ENCODE measurements around the gene HAUS7.

Gene HAUS7

DNA sequence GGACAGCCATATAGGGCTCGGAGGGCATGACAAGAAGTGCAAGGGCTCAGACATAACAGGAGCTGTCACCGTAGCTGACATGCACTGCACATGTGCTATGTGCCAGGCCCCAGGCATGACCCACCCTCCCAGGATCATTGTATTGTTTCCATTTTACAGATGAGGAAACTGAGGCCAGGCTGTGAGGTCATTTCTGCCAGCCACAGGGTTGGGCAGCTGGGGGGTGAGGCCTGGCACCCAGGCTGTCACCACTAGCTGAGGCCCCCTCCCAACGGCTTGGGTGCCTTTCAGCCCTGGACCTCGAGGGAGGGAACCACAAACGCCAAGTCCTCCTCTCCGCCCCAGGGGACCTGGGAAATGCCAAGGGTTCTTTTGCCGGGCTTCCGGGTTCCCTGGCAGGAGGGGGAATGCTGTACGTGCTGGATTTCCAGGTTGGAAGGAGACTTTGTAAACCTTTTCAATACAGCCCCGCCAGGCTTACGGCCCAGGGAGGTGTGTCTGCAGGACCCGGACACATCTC, 37.2 kb downstream of the HAUS7 start:
- DNase-seq (ENCODE audit: low spot score): no peak
- ChIA-PET POLR2A (ENCODE audit: low non-redundant PET) (no interaction called here), CTCF (no interaction called here)
- no peak overlapping the region for H3K27ac ChIP-seq
- TF ChIP-seq, protein P1, sequence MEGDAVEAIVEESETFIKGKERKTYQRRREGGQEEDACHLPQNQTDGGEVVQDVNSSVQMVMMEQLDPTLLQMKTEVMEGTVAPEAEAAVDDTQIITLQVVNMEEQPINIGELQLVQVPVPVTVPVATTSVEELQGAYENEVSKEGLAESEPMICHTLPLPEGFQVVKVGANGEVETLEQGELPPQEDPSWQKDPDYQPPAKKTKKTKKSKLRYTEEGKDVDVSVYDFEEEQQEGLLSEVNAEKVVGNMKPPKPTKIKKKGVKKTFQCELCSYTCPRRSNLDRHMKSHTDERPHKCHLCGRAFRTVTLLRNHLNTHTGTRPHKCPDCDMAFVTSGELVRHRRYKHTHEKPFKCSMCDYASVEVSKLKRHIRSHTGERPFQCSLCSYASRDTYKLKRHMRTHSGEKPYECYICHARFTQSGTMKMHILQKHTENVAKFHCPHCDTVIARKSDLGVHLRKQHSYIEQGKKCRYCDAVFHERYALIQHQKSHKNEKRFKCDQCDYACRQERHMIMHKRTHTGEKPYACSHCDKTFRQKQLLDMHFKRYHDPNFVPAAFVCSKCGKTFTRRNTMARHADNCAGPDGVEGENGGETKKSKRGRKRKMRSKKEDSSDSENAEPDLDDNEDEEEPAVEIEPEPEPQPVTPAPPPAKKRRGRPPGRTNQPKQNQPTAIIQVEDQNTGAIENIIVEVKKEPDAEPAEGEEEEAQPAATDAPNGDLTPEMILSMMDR (conservative IDR thresholded peaks at IDR 0.05; ENCODE audit: low read depth): no peak

DNA sequence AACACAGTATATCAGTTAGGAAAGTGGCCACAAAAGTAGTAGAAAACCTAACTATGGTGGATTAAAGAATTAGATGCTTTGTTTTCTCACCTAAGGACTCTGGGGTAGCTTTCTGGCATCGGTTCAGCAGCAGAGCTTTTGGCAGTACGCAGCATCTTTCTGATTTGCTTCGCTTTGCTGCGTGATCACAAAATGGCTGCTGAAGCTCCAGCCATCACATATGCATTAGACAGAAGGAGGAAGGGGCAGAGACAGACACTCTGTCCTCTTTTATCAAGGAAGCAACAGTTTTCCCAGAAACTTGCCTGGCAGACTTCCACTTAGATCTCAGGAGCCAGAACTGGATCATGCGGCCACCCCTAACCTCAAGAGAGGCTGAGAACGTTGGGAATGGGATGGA, 39.6 kb downstream of the HAUS7 start:
- TF ChIP-seq, protein P1 (conservative IDR thresholded peaks at IDR 0.05; ENCODE audit: low read depth): no peak
- no peak overlapping the region for H3K27ac ChIP-seq
- no peak for DNase-seq (ENCODE audit: low spot score)
- CTCF ChIA-PET: no interaction called here
- POLR2A ChIA-PET (ENCODE audit: low non-redundant PET): no interaction called here

DNA sequence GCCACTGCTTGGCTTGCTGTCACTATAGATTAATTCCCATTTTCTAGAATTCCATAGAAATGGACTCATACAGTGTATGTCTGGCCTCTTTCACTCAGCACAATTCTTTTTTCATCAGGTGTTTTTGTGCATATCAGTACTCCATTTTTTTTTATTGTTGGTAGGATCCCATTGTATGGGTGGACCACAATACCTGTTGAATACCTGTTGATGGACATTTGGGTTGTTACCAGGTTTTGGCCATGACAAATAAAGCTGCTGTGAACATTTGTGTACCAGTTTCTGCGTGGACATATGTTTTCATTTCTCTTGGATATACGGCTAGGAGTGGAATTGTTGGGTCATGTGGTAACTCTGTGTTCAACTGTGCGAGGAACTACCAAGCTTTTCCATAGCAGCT, 44.2 kb downstream of the HAUS7 start:
- H3K27ac ChIP-seq: no peak overlapping the region
- TF ChIP-seq, protein P1 (conservative IDR thresholded peaks at IDR 0.05; ENCODE audit: low read depth): no peak
- no peak for DNase-seq (ENCODE audit: low spot score)
- CTCF ChIA-PET: no interaction called here
- POLR2A ChIA-PET (ENCODE audit: low non-redundant PET): no interaction called here

DNA sequence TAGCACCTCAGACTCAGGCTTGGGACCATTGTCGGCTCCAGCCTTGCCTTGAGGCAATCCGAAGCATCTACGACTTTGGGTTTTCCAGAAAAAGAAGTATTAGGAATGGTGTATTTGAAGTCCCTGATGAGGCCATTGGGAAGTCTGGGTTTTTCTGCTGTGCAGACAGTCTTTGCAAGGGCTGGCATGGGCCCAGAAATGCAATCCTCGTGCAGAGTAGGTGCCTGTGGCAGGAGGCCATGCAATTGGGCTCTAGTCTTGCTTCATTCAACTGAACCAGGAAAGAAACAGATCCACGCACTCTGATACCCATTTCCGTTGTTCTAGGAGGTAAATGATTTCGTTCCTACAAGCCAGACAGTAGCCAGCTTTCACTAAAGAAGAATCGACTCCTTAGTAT, 46.7 kb downstream of the HAUS7 start:
- ChIA-PET POLR2A (ENCODE audit: low non-redundant PET) (no interaction called here), CTCF (no interaction called here)
- no peak overlapping the region for H3K27ac ChIP-seq
- TF ChIP-seq, protein P1 (conservative IDR thresholded peaks at IDR 0.05; ENCODE audit: low read depth): no peak
- DNase-seq (ENCODE audit: low spot score): no peak

DNA sequence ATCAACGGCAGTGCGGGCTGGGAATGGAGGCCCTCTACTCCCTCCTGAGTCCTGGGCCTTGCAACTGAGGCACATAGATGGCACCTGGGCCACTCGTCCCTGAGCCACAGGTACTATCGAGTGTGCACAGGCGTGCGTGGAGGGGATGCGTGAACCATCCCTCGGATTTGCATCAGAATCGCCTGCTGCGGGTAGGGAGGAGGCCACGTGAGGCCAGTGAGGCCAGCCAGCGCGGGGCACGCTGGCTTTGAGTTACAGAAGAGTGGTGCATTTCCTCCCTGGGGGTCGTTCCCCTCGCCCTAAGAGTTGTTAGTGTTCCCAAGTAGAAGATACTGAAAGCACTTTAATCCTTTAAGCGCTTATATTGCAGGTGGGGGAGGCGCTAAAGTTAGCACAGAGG, 48.5 kb downstream of the HAUS7 start:
- TF ChIP-seq, protein P1 (conservative IDR thresholded peaks at IDR 0.05; ENCODE audit: low read depth): no peak

DNA sequence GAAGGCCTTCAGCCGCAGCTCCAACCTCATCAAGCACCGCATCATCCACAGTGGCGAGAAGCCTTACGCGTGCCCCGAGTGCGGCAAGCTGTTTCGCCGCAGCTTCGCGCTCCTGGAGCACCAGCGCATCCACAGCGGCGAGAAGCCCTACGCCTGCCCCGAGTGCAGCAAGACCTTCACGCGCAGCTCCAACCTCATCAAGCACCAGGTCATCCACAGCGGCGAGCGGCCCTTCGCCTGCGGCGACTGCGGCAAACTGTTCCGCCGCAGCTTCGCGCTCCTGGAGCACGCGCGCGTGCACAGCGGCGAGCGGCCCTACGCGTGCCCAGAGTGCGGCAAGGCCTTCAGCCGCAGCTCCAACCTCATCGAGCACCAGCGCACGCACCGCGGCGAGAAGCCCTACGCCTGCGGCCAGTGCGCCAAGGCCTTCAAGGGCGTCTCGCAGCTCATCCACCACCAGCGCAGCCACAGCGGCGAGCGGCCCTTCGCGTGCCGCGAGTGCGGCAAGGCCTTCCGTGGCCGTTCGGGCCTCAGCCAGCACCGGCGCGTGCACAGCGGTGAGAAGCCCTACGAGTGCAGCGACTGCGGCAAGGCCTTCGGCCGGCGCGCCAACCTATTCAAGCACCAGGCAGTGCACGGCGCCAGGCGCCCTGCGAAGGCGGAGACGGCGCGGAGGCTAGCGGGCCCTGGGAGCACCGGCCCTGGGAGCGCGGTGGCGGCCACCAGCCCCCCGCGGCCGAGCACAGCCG, 49.4 kb downstream of the HAUS7 start:
- CTCF ChIA-PET: interaction anchor here (0.6 kb wide), 1 partner anchor 189 kb away, joined by 3 read pairs; no protein-coding TSS in a partner anchor

More for the DNA sequence above, 48.5 kb downstream of the HAUS7 start:
- no peak for DNase-seq (ENCODE audit: low spot score)
- ChIA-PET POLR2A (ENCODE audit: low non-redundant PET) (no interaction called here), CTCF (no interaction called here)
- no peak overlapping the region for H3K27ac ChIP-seq

More for the DNA sequence above, 49.4 kb downstream of the HAUS7 start:
- TF ChIP-seq, protein P1 (conservative IDR thresholded peaks at IDR 0.05; ENCODE audit: low read depth): no peak
- POLR2A ChIA-PET (ENCODE audit: low non-redundant PET): no interaction called here
- H3K27ac ChIP-seq: no peak overlapping the region
- DNase-seq (ENCODE audit: low spot score): no peak

All from RWPE1 (cell line).